GM18907 (cell line): ENCODE results near the gene ATP10A.

ENCODE experiments used
- ATAC-seq: cut with Tn5 transposase; IDR thresholded peaks from one replicate; pipeline ENCODE4 v1.9.1; 2021; ENCODE audit warnings: mild to moderate bottlenecking, moderate library complexity; ENCODE audit not compliant: unreplicated experiment

Gene ATP10A

GRCh38 chr15:25742776-25743547 is 120.2 kb downstream of the ATP10A start:
- no peak for ATAC-seq

GRCh38 chr15:25742041-25742730 is 120.9 kb downstream of the ATP10A start:
- ATAC-seq = no peak

GRCh38 chr15:25741256-25741580 is 121.9 kb downstream of the ATP10A start:
- ATAC-seq = peak; percentile 60

GRCh38 chr15:25740383-25741255 is 122.5 kb downstream of the ATP10A start:
- peak; percentile 11 for ATAC-seq

GRCh38 chr15:25739687-25740121 is 123.4 kb downstream of the ATP10A start:
- ATAC-seq = peak; percentile 88

DNA sequence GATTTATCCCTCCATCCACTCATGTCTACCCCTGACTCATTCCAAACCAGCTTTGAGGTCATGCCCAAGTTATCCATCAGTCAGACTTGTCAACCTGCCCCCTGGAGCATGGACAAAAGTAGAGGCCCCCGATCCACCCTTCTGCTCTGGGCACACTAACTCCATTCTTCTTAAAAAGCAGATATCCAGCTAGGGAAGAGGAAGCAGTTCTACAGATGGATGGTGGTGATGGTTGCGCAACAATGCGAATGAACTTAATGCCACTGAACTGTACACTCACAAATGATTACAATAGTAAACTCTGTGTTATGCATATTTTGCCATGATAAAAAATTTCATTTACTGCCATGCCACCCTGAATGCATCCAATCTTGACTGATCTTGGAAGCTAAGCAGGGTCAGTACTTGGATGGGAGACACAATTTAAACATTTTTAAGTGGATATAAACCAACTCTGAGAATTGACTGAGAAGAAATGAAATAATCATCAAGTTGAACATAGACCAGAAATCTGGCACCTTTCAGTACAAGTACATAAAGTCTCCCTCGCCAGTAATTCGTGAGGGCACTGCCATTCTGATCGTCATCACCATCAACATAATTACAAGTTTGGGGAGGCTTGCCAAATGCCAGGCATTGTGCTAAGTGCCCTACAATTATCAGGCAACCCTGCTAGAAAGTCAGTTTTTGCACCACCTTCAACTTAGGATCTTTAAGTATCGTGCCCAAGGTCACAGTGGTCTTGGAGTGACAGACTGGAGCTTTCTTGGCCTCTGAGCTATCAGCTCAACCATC is 124.8 kb downstream of the ATP10A start:
- ATAC-seq = no peak

- ATAC-seq = no peak
Measured at GRCh38 chr15:25737218-25737643, 125.9 kb downstream of the ATP10A start.

- no peak for ATAC-seq
Measured at GRCh38 chr15:25736461-25736860, 126.7 kb downstream of the ATP10A start.

DNA sequence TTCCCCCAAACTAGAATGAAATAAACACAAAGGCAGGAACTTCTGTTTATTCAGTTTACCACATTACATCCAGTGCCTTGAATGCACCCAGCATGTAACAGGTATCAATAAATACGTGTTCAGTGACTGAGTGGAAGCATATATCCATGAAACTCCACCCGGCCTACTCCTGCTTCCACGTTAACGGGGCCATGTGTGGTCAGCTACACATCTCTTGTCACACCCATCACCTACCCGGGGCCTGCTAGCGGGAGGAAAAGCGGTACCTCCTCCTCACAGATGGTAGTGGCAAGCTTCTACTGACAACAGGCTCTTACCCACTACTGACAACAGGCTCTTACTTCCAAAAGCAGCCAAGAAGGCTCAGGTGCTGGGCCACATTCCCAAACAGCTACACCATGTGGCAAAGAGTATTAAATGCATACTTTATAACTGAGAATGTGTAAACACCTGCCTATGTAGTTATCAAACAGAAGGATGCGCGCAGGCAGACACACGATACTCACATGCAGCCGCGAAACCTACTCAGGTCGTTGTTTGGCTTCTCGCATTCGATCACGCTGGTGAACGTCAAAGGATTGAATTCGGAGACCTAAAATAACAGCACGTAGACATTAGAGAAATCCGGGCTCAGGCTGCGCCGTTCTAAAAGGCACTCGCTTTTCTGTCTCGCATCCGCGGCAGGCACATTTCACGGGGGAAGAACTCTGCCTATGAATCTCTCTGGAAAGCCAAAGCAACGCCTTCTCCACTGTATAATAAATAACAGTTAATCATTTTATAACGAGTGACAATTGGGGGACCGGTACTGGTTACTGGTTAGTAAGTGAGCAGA is 127.4 kb downstream of the ATP10A start:
- ATAC-seq = no peak

DNA sequence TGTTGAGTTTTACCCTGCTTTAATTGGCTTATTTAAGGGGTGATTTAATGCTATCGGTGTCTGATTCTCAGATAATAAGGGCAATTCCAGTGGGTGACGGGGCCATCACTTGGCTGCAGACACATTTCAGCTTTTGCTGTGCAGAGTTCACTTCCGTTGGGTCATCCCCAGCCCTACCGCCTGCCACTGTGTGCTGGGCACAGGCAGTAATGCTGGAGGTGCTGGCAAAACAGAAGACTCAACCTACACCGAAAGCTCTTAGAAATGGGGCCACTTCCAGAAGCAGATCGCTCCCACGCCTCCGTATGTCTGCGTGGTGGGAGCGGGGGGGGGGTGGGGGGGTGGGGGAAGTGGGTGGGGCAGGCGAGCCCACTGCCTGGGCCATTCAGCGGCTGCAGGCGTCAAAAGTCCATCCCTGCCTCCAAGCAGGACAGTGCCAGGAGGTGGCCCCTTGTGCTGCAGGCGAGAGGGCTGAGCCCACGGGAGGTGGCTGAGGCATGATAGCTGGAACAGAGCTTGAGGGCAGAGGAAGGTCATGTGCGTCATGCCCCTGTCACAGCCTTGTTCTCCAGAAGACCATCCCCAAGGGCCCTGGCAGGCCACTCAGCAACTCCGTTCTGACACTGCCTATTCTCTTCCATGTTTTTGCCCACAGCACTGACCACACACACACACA is 128.3 kb downstream of the ATP10A start:
- no peak for ATAC-seq

DNA sequence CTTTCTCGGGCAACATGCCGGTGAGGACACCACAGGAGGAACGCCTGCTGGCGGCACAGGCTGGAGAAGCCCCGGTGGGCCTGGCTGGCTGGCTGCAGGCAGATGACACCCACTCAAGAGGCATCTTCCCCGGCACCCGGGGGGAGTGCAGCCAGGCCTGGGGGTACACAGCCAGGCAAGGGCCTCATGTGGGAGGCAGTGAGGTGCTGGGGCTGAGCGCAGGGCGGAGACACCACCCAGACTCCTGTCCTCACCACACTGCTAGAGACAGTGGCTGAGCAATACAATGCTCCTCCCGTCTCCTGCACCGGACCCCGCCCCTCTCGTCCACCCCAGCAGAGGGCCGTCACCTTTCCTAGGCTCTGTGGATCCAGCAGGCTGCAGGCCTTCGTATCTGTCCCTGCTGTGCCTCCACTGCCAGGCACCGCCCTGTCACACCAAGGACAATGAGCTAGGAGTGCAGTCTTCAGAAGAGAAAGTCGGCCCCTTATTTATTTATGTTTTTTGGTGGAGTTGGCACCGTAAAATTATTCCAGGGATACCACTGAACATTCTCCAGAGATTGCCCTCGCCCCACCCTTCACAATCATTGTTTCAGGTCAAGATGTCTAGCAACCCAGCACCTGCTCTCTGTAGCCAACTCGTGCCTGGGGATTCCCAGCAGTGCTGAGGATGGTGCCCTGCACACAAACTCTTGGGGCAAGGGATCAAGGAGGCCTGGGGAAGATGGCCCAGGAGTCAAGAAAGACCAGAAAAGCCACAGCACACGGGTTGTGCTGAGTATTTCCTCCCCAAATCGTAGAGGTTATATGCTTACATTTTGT is 129.1 kb downstream of the ATP10A start:
- ATAC-seq = no peak

DNA sequence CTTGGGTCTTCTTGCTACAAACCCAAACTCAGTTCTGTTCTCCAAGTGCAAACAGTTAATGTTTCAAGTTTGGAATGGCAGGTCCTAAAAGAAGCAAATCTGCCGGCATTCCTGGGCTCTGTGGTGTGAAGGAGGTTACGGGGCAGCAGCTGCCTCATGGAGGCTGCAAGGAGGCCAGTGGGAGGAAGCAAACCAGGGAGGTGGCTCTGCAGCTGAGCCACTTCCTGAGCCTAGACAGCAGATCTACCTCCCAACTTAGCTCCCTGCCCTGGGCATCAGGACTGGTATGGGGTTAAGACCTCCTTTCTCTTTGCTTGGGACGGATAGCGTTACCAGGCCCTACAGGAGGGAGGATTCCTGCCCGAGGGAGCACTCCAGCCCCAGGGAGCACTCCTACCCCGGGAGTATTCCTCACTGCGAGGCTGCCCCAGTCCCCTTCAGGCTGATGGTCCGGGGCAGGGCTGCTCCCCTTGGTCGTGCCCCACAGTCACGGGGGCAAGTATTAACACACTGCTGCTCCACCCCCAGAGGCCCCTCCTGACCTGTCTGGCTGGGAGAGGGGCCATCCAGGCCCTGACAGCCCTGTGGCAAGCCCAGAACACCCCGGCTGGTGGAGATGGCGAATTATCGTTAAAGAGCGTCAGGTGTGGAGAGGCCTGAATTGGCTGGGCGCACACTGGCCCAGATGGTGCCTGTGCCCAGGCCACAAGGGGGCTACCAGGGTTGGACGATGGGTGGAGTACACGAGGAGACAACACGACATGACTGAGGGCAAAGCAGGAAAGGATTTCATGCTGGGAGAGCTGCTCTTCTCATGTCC is 129.9 kb downstream of the ATP10A start:
- no peak for ATAC-seq

DNA sequence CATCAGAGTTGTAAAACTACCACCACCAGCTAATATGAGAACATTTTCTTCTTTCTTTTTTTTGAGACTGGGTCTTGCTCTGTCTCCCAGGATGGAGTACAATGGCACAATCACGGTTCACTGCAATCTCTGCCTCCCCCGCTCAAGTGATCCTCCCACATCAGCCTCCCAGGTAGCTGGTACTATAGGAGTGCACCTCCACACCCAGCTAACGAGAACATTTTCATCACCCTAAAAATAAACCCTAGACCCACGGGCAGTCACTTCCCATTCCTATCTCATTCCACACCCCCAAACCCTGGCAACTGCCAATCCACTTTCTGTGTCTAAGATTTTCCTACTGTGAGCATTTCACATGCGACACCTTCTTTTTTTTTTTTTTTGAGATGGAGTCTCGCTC is 130.9 kb downstream of the ATP10A start:
- no peak for ATAC-seq

DNA sequence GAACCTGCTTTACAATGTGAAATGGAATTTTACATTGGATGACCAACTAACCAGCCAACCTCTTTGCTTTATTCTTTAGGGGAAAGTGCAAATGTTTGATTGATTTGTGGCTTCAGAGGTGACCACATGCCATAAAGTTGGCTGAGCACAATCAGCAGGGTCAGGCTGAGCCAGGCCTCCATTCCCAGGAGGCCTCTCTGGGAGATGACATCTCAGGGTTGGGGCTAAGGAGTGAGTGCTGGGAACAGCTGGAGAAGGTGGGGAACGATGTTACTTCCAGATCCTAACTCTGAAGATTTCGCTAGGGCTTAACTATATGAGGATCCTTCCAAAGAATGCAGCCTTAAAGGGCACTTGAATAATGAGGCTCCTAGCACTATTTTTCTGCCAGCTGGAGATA is 131.7 kb downstream of the ATP10A start:
- no peak for ATAC-seq

- no peak for ATAC-seq
Measured at GRCh38 chr15:25730918-25731317, 132.2 kb downstream of the ATP10A start.

DNA sequence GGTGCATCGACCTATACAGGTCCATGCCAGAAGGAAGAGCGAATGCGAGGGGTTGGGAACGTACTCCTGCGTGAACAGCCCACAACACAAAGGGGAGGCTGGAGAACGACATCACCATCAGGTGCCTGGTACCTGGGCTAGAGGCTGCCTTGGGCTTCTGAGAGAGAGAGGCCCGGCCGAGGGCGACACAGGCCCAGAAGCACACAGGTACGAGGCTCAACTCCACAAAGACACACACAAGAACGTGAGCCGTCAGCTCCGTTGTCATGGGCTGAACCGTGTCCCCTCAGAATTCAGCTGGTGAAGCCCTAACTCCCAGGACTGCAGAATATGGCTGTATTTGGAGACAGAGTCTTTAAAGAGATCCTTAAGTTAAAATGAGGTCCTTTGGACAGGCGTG is 134.3 kb downstream of the ATP10A start:
- no peak for ATAC-seq

- ATAC-seq = no peak
Measured at GRCh38 chr15:25727867-25728600, 135.1 kb downstream of the ATP10A start.
